ENCODE data around the gene RAI2.

DNA sequence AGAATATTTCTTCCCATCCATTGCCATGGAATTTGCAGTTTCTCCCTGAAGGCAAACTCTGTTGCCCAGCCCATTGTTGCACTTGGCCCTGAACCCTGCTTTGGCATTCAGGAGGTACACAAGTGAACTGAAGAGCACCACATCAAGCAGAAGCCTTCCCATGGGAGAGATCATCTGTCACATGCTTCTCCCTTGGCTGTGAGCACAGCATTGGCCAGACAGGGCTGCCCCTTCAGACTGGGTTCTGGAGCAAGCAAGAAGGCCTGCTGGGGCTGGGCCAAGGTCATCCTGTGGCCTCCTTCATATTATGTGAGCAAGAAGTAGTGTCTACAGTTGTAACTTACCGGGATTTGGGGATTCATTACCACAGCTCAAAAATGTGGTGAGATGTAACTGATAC lies 101.1 kb downstream of the RAI2 start:
- TF ChIP-seq, protein P1, sequence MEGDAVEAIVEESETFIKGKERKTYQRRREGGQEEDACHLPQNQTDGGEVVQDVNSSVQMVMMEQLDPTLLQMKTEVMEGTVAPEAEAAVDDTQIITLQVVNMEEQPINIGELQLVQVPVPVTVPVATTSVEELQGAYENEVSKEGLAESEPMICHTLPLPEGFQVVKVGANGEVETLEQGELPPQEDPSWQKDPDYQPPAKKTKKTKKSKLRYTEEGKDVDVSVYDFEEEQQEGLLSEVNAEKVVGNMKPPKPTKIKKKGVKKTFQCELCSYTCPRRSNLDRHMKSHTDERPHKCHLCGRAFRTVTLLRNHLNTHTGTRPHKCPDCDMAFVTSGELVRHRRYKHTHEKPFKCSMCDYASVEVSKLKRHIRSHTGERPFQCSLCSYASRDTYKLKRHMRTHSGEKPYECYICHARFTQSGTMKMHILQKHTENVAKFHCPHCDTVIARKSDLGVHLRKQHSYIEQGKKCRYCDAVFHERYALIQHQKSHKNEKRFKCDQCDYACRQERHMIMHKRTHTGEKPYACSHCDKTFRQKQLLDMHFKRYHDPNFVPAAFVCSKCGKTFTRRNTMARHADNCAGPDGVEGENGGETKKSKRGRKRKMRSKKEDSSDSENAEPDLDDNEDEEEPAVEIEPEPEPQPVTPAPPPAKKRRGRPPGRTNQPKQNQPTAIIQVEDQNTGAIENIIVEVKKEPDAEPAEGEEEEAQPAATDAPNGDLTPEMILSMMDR (IDR thresholded peaks at IDR 0.05), result no peak
- TF ChIP-seq POLR2A (IDR thresholded peaks at IDR 0.05), result no peak

Data from testis (tissue), 2 donors.